Mesothelial cell of epicardium (in vitro differentiated cells): Measurements from ENCODE around the gene CASP8. TPM values are rescaled to one million over a fixed set of nuclear protein-coding genes. Genes with fewer than 3 reads are reported as not detected.

Experiments
- DNase-seq, 2 experiments: peaks; one replicate each; pipeline ENCODE4 v3.0.0; 2021; ENCODE audit warnings: low spot score in 2 of 2; ENCODE audit not compliant: unreplicated experiment in 2 of 2
- H3K27ac Mint-ChIP-seq: 2 replicates; pipeline ENCODE4 v1.8.0; 2021; ENCODE audit warnings: mixed read lengths
- H3K27me3 Mint-ChIP-seq: 2 replicates; pipeline ENCODE4 v1.8.0; 2021; ENCODE audit warnings: low read depth, mixed read lengths
- H3K36me3 Mint-ChIP-seq: 2 replicates; pipeline ENCODE4 v1.8.0; 2021; ENCODE audit warnings: mixed read lengths
- H3K4me1 Mint-ChIP-seq: 2 replicates; pipeline ENCODE4 v1.8.0; 2021; ENCODE audit warnings: mixed read lengths
- H3K4me3 Mint-ChIP-seq: 2 replicates; pipeline ENCODE4 v1.8.0; 2021; ENCODE audit warnings: mild to moderate bottlenecking, moderate library complexity, mixed read lengths
- H3K9me3 Mint-ChIP-seq: 2 replicates; pipeline ENCODE4 v1.8.0; 2021; ENCODE audit warnings: mixed read lengths
- CTCF ChIP-seq: fragments of 200-600 bp; sonication (generic); IDR thresholded peaks from one replicate; pipeline ENCODE4 v1.5.0; 2021; ENCODE audit warnings: antibody characterized with exemption; ENCODE audit not compliant: unreplicated experiment
- total RNA-seq: library from RNA; stranded (reverse); gene quantifications from 3 replicates; pipeline ENCODE4 v1.2.1, GENCODE V29; 2021

Gene CASP8
- total RNA-seq, 1 donor from 2014 or later = 16.1 TPM

GRCh38 chr2:201275069-201275468, 14.7 kb downstream of the CASP8 start:
- Mint-ChIP-seq H3K36me3 (peaks cover 30% of the 10 kb centered on the region), H3K4me1 (no peaks in the 10 kb centered on the region), H3K27me3 (no peaks in the 10 kb centered on the region)

GRCh38 chr2:201275990-201276389, 15.7 kb downstream of the CASP8 start:
- DNase-seq = no peak
- no peaks in the 10 kb centered on the region for H3K4me1 Mint-ChIP-seq
- H3K9me3 Mint-ChIP-seq = no peaks in the 10 kb centered on the region
- no peak overlapping the region for H3K27ac Mint-ChIP-seq
- no peak overlapping the region for H3K4me3 Mint-ChIP-seq
- H3K36me3 Mint-ChIP-seq = peaks cover 32% of the 10 kb centered on the region
- TF ChIP-seq CTCF = no peak
- H3K27me3 Mint-ChIP-seq = no peaks in the 10 kb centered on the region

More at GRCh38 chr2:201275069-201275468, 14.7 kb downstream of the CASP8 start:
- H3K9me3 Mint-ChIP-seq = no peaks in the 10 kb centered on the region
- no peak overlapping the region for H3K27ac Mint-ChIP-seq
- no peak for TF ChIP-seq CTCF
- no peak for DNase-seq
- no peak overlapping the region for H3K4me3 Mint-ChIP-seq

- H3K9me3 Mint-ChIP-seq = no peaks in the 10 kb centered on the region
Measured at GRCh38 chr2:201276511-201276910, 16.2 kb downstream of the CASP8 start.

GRCh38 chr2:201279079-201279478, 18.7 kb downstream of the CASP8 start:
- Mint-ChIP-seq H3K36me3 (peaks cover 30% of the 10 kb centered on the region), H3K9me3 (no peaks in the 10 kb centered on the region), H3K27ac (no peak overlapping the region), H3K4me1 (no peaks in the 10 kb centered on the region), H3K4me3 (no peak overlapping the region), H3K27me3 (no peaks in the 10 kb centered on the region)
- DNase-seq = no peak
- no peak for TF ChIP-seq CTCF

More at GRCh38 chr2:201276511-201276910, 16.2 kb downstream of the CASP8 start:
- Mint-ChIP-seq H3K27ac (no peak overlapping the region), H3K4me3 (no peak overlapping the region), H3K27me3 (no peaks in the 10 kb centered on the region), H3K36me3 (peaks cover 32% of the 10 kb centered on the region), H3K4me1 (no peaks in the 10 kb centered on the region)
- no peak for DNase-seq
- no peak for TF ChIP-seq CTCF

GRCh38 chr2:201280191-201281040, 20.1 kb downstream of the CASP8 start:
- Mint-ChIP-seq H3K36me3 (peaks cover 30% of the 10 kb centered on the region), H3K9me3 (no peaks in the 10 kb centered on the region), H3K27ac (no peak overlapping the region), H3K27me3 (no peaks in the 10 kb centered on the region), H3K4me3 (no peak overlapping the region), H3K4me1 (no peaks in the 10 kb centered on the region)
- TF ChIP-seq CTCF = no peak
- DNase-seq = no peak
